ACC112 (cell line): ENCODE data around the gene GMEB2.
"Not testable (repeated sequence)": the region's sequence is repeated elsewhere in the genome, so short reads cannot be mapped to it uniquely, and the experiment has no call there.

Source experiments
- H2AFZ ChIP-seq: fragments of 200-600 bp; sonication (generic); one replicate; pipeline ENCODE4 v1.6.0; 2017; ENCODE audit warnings: antibody characterized with exemption, low read length; ENCODE audit not compliant: unreplicated experiment
- H3K27ac ChIP-seq: fragments of 200-600 bp; sonication (generic); 2 replicates; pipeline ENCODE4 v1.5.1; 2014; ENCODE audit warnings: low read depth, mild to moderate bottlenecking, antibody characterized with exemption, low read length, moderate library complexity
- H3K27me3 ChIP-seq: fragments of 200-600 bp; sonication (generic); 2 replicates; pipeline ENCODE4 v1.6.1; 2014; ENCODE audit warnings: mild to moderate bottlenecking, antibody characterized with exemption, low read length, moderate library complexity, mixed read lengths; ENCODE audit not compliant: insufficient read depth
- H3K36me3 ChIP-seq: fragments of 200-600 bp; sonication (generic); 2 replicates; pipeline ENCODE4 v1.6.1; 2016; ENCODE audit warnings: mild to moderate bottlenecking, antibody characterized with exemption, low read length, moderate library complexity, mixed read lengths; ENCODE audit not compliant: insufficient read depth
- H3K4me1 ChIP-seq: fragments of 200-600 bp; sonication (generic); one replicate; pipeline ENCODE4 v1.6.1; 2016; ENCODE audit warnings: low read length, mixed read lengths; ENCODE audit not compliant: insufficient read depth, unreplicated experiment, control insufficient read depth
- H3K4me3 ChIP-seq: fragments of 200-600 bp; sonication (generic); 2 replicates; pipeline ENCODE4 v1.5.1; 2014; ENCODE audit warnings: mild to moderate bottlenecking, low read depth, low read length
- H3K79me2 ChIP-seq: fragments of 200-600 bp; sonication (generic); one replicate; pipeline ENCODE4 v1.6.0; 2016; ENCODE audit warnings: low read length; ENCODE audit not compliant: control insufficient read depth, unreplicated experiment, insufficient read depth

Gene GMEB2

DNA sequence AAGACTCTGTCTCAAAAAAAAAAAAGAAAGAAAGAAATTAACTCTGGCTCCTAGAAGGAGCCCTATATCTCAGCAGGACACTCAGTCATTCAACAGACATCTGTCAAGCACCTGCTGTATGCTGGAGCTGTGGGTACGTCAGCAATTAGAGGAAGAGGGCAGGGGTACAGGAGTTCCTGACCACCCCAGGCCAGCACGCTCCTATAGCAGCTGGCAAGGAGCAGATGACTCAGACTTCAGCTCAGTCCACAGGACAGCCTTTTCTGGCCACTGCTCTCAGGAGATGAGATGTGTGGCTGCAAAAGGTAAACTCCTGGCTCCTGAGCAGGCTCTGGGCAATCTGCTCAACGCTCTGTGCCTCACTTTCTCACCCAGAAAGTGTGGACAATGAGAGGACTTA, 29.6 kb upstream of the GMEB2 start:
- H3K36me3 ChIP-seq = no peaks in the 10 kb centered on the region
- H3K4me3 ChIP-seq = no peak overlapping the region
- peaks cover 18% of the 10 kb centered on the region for H3K79me2 ChIP-seq
- H3K4me1 ChIP-seq = peaks cover 17% of the 10 kb centered on the region
- no peak overlapping the region for H3K27ac ChIP-seq
- H3K27me3 ChIP-seq = peaks cover 14% of the 10 kb centered on the region; the same call in 1 of the 2 replicates
- no peak overlapping the region for H2AFZ ChIP-seq

DNA sequence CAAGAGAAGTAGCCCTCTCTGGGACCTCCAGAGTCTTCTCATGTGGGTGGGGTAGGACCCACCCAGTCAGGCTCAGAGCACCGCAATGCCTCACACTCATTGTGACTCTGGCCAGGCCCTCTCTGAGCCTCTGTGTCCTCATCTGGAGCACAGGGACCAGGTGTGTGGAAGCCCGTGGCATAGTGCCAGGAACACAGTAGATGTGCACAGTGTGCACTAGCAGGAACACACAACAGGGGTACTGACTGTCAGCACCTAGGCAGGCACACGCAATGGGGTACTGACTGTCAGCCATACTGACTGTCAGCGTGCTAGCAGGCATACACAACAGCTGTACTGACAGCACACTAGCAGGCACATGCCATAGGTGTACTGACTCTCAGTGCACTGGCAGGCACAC, 28.3 kb upstream of the GMEB2 start:
- Histone ChIP-seq H3K27ac (no peak overlapping the region), H2AFZ (no peak overlapping the region), H3K4me3 (no peak overlapping the region), H3K27me3 (peaks cover 14% of the 10 kb centered on the region; the same call in 1 of the 2 replicates), H3K36me3 (no peaks in the 10 kb centered on the region), H3K4me1 (peaks cover 17% of the 10 kb centered on the region), H3K79me2 (peaks cover 7% of the 10 kb centered on the region)

DNA sequence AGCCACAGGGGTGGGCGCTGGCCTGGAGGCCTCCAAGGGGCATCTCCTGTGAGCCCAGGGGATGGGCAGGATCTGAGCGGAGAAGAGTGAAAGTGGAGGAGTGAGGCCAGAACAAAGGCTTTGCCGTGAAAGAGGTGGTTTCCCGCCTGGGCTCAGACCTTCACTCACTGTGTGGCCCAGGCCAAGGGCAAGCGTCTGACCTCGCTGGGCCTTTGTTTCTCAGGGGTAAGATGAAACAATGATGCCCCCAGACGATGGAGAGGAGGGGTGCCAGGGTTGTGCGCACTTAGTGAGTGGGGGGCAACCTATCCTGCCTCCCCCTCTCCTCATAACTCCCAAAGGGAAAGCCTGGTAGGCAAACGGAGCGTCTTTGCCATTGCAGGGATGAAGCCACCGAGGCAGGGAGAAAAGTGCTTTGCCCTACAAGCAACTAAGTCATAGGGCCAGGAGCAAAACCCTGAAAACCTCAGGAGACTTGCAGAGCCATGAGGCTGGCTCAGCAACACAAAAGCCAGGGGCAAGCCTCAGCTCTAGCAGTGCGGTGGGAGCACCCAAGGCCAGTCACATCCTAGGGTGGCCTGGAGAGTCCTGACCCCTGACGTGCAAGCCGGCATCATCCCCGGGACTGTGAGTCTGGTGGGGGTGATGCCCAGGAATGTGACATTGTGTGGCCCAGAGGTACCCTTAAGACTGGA, 27.2 kb upstream of the GMEB2 start:
- peaks cover 14% of the 10 kb centered on the region; the same call in 1 of the 2 replicates for H3K27me3 ChIP-seq
- no peak overlapping the region for H3K27ac ChIP-seq
- no peak overlapping the region for H2AFZ ChIP-seq
- H3K79me2 ChIP-seq = peaks cover under 1% of the 10 kb centered on the region
- peaks cover 11% of the 10 kb centered on the region for H3K4me1 ChIP-seq
- no peaks in the 10 kb centered on the region for H3K36me3 ChIP-seq
- H3K4me3 ChIP-seq = peak overlapping the region; percentile 72

DNA sequence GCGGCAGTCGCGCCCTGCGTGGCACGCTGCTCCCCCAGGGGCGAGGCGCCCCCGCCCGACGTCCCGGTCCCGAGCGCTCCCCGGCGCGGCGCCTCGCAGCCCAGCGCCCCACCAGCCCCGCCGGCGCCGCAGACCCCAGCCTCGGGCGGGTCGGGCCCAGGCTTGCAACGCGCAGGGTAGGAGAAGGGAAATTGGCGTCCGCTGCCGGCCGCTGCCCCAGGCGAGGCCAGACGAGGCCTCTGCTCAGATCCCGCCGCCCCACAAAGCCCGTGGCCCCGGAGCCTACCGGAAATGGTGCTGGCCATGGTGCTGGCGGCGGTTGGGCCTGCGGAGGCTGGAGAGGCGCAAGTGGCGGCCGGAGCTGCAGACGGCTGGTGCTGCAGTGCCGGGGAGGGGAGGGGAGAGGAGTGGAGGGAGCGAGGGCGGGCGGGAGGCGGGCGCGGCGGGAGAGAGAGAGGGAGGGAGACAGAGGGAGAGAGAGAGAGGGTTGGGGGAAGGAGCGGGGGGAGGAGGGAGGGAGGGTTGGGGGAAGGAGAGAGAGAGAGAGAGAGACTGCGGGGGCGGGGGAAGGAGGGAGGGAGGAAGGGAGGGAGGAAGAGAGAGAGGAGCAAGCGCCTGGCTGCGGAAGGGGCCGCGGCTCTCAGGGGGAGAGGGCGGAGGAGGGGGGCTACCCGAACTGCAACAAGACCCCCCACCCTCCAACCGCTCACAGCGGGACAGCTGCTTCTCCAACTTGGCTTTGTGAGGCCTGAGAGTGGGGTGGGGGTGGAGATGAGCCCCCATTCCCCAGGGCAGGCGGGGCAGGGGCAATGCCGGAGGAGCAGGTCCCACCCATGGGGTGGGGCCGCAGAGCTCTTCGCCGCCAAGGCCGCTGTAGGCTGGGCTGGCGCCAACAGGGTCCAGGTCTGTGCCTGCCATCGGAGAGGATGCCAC, 26.4 kb upstream of the GMEB2 start, which contains the start of gene STMN3:
TSS of gene STMN3 (minus strand) at position 384 of the 933 bp plus-strand sequence. CDS start at position 305, 79 bp downstream.
- peaks cover 14% of the 10 kb centered on the region; the same call in 1 of the 2 replicates for H3K27me3 ChIP-seq
- peaks cover 11% of the 10 kb centered on the region for H3K4me1 ChIP-seq
- no peak within 1 kb of the TSS for H3K27ac ChIP-seq
- H2AFZ ChIP-seq = no peak within 1 kb of the TSS
- no peaks in the 10 kb centered on the region for H3K79me2 ChIP-seq
- no peaks in the 10 kb centered on the region for H3K36me3 ChIP-seq
- peak within 1 kb of the TSS; percentile 77 for H3K4me3 ChIP-seq

DNA sequence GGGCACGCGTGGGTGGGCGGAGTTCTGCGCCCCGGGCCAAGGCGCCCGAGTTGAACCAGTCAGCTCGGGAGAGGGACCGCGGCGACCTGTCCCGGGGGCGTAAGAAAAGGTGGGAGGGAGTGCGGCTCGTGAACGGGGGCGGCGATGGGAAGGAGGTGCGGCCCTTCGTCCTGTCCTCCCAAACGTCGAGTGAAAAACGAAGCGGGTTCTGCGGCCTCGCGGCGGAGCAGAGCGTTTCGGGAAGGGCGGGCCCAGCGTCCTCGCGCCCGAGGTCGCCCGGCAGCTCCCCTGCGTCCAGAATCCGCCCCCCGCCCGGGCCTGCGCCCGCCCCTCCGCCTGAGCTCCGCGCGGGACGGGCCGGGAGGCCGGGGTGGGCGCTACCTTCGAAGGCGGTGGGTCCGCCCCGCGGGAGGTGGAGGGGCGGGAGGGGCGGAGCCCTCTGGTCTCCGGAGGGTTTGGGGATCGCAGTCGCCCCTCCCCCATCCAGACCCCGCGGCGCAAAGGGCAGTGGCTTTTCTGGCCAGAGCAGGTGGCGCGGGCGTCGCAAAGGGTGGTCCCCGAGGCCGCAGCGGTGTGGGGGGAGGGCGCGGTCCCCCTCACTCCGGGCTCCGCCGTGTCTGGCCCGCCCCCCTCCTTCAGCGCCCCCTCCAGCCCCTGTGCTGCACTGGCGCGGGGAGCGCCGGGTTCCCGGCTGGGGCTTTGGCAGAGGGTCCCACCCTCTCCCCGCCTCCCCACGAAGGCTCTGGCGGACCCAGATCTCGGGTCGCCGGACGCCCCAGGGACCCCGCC, 25.5 kb upstream of the GMEB2 start:
- Histone ChIP-seq H3K4me3 (peak overlapping the region; percentile 77), H3K4me1 (peaks cover 9% of the 10 kb centered on the region), H3K27ac (no peak overlapping the region), H3K36me3 (no peaks in the 10 kb centered on the region), H3K27me3 (peaks cover 14% of the 10 kb centered on the region; the same call in 1 of the 2 replicates), H2AFZ (no peak overlapping the region), H3K79me2 (no peaks in the 10 kb centered on the region)

DNA sequence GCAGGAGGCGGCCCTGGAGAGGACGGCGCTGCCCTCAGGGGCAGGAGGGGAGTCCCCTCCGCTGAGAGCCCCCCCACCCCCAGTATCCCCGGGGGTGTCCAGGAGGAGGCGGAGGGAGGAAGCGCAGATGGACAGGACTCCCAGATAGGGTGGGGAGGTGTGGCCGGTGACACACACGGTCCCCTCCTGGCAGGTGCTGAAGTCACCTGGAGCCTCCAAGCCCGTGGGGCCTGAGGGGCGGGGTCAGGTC, 25.0 kb upstream of the GMEB2 start:
- no peaks in the 10 kb centered on the region for H3K79me2 ChIP-seq
- H3K4me1 ChIP-seq = peaks cover 4% of the 10 kb centered on the region
- H3K27me3 ChIP-seq = peaks cover 14% of the 10 kb centered on the region; the same call in 1 of the 2 replicates
- no peaks in the 10 kb centered on the region for H3K36me3 ChIP-seq
- H3K4me3 ChIP-seq = peak overlapping the region; percentile 77
- no peak overlapping the region for H3K27ac ChIP-seq
- no peak overlapping the region for H2AFZ ChIP-seq

DNA sequence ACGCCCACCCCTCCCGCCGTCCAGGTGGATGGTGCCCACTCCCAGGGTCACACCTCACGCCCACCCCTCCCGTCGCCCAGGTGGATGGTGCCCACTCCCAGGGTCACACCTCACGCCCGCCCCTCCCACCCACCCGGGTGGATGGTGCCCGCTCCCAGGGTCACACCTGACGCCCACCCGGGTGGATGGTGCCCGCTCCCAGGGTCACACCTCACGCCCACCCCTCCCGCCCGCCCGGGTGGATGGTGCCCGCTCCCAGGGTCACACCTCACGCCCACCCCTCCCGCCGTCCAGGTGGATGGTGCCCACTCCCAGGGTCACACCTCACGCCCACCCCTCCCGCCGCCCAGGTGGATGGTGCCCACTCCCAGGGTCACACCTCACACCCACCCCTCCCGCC, 23.6 kb upstream of the GMEB2 start:
- H3K27me3 ChIP-seq = peaks cover 14% of the 10 kb centered on the region; the same call in 1 of the 2 replicates
- not testable (repeated sequence) for H3K4me3 ChIP-seq, H3K27ac ChIP-seq, H3K79me2 ChIP-seq, H2AFZ ChIP-seq, H3K4me1 ChIP-seq, H3K36me3 ChIP-seq

DNA sequence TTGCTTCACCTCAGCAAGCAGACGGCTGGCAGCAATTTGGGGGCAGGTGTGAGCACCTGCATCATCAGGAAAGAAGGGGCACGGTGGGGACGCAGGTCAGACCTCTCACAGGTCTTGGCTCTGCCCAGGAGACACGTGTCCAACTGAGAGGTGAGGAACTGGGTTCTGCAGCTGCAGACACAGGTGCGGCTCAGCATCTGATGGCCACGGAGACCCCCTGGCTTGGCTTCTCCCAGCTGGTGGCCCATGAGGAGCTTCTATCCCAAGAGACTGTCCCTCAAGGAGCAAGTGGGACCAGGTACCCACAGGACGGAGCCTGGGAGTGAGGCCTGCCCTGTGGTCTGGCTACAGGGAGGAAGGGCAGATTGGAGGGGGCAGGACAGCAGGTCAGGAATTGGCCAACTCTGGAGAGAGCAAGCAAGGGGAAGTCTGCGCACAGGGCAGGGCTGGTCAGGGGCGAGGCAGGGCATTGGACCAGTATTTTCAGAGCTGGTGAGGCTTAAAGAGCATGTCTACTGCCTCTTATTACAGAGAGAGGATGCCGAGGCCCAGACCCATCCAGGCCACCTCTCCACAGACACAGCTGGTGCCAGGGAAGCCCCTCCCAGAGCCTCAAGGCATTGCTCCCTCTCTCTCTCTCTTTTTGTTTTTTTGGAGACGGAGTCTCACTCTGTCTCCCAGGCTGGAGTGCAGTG, 22.1 kb upstream of the GMEB2 start:
- H3K79me2 ChIP-seq = no peaks in the 10 kb centered on the region
- no peak overlapping the region for H3K4me3 ChIP-seq
- peaks cover 14% of the 10 kb centered on the region; the same call in 1 of the 2 replicates for H3K27me3 ChIP-seq
- H3K27ac ChIP-seq = no peak overlapping the region
- peaks cover 4% of the 10 kb centered on the region for H3K4me1 ChIP-seq
- H2AFZ ChIP-seq = no peak overlapping the region
- no peaks in the 10 kb centered on the region for H3K36me3 ChIP-seq

DNA sequence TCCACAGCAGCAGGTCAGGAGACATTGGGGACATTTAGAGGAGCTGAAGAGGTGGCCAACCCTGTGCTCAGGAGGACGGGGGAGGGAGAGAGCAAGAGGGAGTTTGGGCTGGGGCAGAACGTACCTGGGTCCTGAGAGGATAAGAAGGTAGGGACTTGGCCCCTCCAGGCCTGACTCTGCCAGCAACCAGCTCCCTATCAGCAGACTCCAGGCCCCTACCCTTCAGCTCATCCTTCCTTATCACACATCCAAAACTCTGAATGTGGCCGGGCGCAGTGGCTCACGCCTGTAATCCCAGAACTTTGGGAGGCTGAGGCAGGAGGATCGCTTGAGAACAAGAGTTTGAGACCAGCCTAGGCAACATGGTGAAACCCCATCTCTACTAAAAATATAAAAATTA, 21.3 kb upstream of the GMEB2 start:
- H3K79me2 ChIP-seq = no peaks in the 10 kb centered on the region
- no peaks in the 10 kb centered on the region for H3K36me3 ChIP-seq
- H3K27ac ChIP-seq = no peak overlapping the region
- H3K4me3 ChIP-seq = no peak overlapping the region
- peaks cover 4% of the 10 kb centered on the region for H3K4me1 ChIP-seq
- peaks cover 14% of the 10 kb centered on the region; the same call in 1 of the 2 replicates for H3K27me3 ChIP-seq
- no peak overlapping the region for H2AFZ ChIP-seq

DNA sequence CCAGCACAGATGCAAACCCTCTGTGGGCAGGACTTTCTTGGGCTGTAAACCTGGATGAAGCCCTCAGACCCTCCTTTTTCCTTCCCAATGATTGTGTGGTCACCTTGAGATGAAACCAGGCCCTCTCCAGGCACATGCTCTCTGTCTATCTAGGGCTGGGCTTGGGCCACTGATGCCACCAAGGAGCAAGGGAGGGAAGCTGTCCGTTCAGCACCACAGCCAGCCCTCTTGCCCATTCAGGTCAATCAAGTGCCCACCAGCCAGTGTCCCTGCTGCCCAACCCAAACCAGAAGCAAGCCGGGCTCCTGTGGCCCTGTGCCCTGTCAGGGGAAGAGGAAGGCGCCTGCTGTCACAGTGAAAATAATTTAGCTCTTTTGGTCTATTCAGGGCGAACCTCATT, 18.3 kb upstream of the GMEB2 start:
- Histone ChIP-seq H3K27me3 (no peaks in the 10 kb centered on the region), H3K27ac (no peak overlapping the region), H3K4me1 (peaks cover 9% of the 10 kb centered on the region), H3K36me3 (no peaks in the 10 kb centered on the region), H3K4me3 (no peak overlapping the region), H3K79me2 (no peaks in the 10 kb centered on the region), H2AFZ (no peak overlapping the region)
